ENCODE results near the gene MEI1.

DNA sequence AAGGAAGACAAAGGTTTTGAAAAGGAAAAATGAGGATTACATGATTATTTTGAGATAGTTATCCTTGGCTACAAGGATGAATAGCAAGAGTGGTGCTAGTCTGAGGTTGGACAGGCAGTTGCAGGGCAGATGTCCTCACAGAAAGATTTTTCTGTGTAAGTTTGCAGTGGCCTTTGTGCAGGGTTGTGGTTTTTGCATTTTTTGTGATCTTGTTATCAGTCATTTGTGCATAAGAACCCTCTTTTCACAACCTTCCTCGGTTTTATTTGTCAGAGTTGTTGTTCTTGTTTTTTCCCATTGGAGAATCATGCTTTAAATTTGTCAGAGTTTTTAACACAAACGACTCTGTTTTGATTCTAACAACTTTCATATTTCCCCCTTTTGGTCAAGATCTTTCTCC, 102.6 kb downstream of the MEI1 start:
- TF ChIP-seq, protein P1, sequence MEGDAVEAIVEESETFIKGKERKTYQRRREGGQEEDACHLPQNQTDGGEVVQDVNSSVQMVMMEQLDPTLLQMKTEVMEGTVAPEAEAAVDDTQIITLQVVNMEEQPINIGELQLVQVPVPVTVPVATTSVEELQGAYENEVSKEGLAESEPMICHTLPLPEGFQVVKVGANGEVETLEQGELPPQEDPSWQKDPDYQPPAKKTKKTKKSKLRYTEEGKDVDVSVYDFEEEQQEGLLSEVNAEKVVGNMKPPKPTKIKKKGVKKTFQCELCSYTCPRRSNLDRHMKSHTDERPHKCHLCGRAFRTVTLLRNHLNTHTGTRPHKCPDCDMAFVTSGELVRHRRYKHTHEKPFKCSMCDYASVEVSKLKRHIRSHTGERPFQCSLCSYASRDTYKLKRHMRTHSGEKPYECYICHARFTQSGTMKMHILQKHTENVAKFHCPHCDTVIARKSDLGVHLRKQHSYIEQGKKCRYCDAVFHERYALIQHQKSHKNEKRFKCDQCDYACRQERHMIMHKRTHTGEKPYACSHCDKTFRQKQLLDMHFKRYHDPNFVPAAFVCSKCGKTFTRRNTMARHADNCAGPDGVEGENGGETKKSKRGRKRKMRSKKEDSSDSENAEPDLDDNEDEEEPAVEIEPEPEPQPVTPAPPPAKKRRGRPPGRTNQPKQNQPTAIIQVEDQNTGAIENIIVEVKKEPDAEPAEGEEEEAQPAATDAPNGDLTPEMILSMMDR (IDR thresholded peaks at IDR 0.05): no peak
- TF ChIP-seq POLR2A (IDR thresholded peaks at IDR 0.05): no peak
